ENCODE data around the gene PDGFD. TPM values are rescaled to one million over a fixed set of nuclear protein-coding genes. Genes with fewer than 3 reads are reported as not detected.

The PDGFD gene
- total and polyA plus RNA-seq, 2 donors (not counting 3 experiments of a cell fraction or from before 2014, with no cell fraction given), result 6.3 to 13.1 TPM

DNA sequence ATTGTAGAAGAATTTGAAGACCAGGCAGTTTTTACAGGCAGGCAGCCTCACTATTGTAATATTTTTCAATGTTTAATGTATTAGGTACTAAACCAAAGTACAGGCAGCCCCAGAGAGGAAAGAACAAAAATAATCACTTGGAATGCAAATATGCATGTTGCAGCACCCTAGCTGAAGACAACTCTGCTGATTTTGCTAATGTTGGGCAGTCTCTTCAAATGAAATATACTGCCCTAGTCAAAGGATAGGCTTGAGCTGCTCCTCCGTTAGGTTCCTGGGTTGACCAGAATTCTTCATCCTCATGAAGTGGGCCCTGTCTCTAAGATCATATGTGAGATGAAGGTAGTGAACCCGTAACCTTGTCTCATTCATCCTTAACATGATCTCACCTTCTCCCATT is 280.7 kb downstream of the PDGFD start:
- Histone ChIP-seq H3K27me3 (ENCODE audit: control insufficient read depth in 2 of 2, insufficient read depth in 2 of 2, low read length in 2 of 2) (no peaks in the 10 kb centered on the region), H3K27ac (ENCODE audit: insufficient read depth, low read depth, low read length) (no peak overlapping the region), H3K9me1 (replicated peaks; ENCODE audit: control insufficient read depth, extremely low read depth, insufficient read depth, low read length) (no peaks in the 10 kb centered on the region), H2AFZ (ENCODE audit: low read depth, low read length) (no peak overlapping the region), H3K4me3 (replicated peaks in 1 of 3; ENCODE audit: insufficient read depth in 1 of 3, low read depth in 1 of 3, low read length in 3 of 3) (no peak overlapping the region), H3K9me3 (replicated peaks; ENCODE audit: control insufficient read depth, insufficient read depth, low read length) (no peaks in the 10 kb centered on the region), H3K4me1 (ENCODE audit: control insufficient read depth, extremely low read depth, insufficient read depth, low read length) (no peaks in the 10 kb centered on the region), H3K4me2 (ENCODE audit: insufficient read depth, low read length) (no peak overlapping the region), H3K9ac (replicated peaks; ENCODE audit: extremely low read depth, insufficient read depth, low read length) (no peak overlapping the region), H3K36me3 (ENCODE audit: control insufficient read depth in 2 of 2, extremely low read depth in 1 of 2, insufficient read depth in 2 of 2, low read length in 2 of 2) (no peaks in the 10 kb centered on the region), H4K20me1 (replicated peaks; ENCODE audit: control insufficient read depth, extremely low read depth, insufficient read depth, low read length) (no peaks in the 10 kb centered on the region), H3K79me2 (ENCODE audit: control insufficient read depth, insufficient read depth, low read length) (no peaks in the 10 kb centered on the region)
- FAIRE-seq, result no peak
- DNase-seq (ENCODE audit: low read depth, low spot score), result no peak
- POLR2A ChIA-PET, result no interaction called here
- CTCF ChIA-PET, result no interaction called here
- intact Hi-C loops (cut with micrococcal nuclease) (no loop called here), dilution Hi-C loops (cut with MboI; ENCODE audit: extremely low pct_ligation_motif_present, low sequenced_read_pairs) (no loop called here)
- TF ChIP-seq JUN (IDR thresholded peaks at IDR 0.05; ENCODE audit: borderline replicate concordance, insufficient read depth, insufficient read length, low read depth) (no peak), POLR2AphosphoS5 (IDR thresholded peaks at IDR 0.05; ENCODE audit: insufficient read depth, low read depth, low read length) (no peak), FOS (IDR thresholded peaks at IDR 0.05; ENCODE audit: borderline replicate concordance, insufficient read depth, low read length) (no peak), GATA2 (IDR thresholded peaks at IDR 0.05; ENCODE audit: insufficient read depth, insufficient read length, low read depth, low read length) (no peak)
- TF ChIP-seq, protein P1, sequence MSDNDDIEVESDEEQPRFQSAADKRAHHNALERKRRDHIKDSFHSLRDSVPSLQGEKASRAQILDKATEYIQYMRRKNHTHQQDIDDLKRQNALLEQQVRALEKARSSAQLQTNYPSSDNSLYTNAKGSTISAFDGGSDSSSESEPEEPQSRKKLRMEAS (IDR thresholded peaks at IDR 0.05; ENCODE audit: insufficient read depth, insufficient read length), result no peak
- no TSS peak for BruUV-seq (replicated peaks)

DNA sequence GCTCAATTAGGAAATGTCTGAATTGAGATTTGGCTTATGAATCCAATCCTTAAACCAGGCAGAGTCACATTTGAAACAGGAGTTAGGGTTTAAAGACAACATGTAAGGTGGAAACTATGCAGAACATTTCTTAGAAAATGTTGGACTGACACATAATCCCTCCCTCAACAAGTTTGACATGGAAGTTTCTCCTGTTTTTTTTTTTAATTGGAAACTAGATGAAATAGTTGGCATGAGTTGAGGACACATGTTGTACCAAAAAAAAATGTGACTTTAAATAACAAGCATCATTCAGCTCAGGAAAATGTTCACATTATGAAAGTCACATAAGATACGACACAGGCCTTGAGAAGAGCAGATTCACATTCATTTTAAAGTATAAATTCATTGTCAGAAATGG is 282.4 kb downstream of the PDGFD start:
- CTCF ChIA-PET, result no interaction called here
- Histone ChIP-seq H3K27ac (ENCODE audit: insufficient read depth, low read depth, low read length) (no peak overlapping the region), H4K20me1 (replicated peaks; ENCODE audit: control insufficient read depth, extremely low read depth, insufficient read depth, low read length) (no peaks in the 10 kb centered on the region), H3K4me2 (ENCODE audit: insufficient read depth, low read length) (no peak overlapping the region), H3K9ac (replicated peaks; ENCODE audit: extremely low read depth, insufficient read depth, low read length) (no peak overlapping the region), H3K79me2 (ENCODE audit: control insufficient read depth, insufficient read depth, low read length) (no peaks in the 10 kb centered on the region), H3K4me3 (replicated peaks in 1 of 3; ENCODE audit: insufficient read depth in 1 of 3, low read depth in 1 of 3, low read length in 3 of 3) (no peak overlapping the region), H3K9me1 (replicated peaks; ENCODE audit: control insufficient read depth, extremely low read depth, insufficient read depth, low read length) (no peaks in the 10 kb centered on the region), H3K9me3 (replicated peaks; ENCODE audit: control insufficient read depth, insufficient read depth, low read length) (no peaks in the 10 kb centered on the region), H3K27me3 (ENCODE audit: control insufficient read depth in 2 of 2, insufficient read depth in 2 of 2, low read length in 2 of 2) (no peaks in the 10 kb centered on the region), H3K4me1 (ENCODE audit: control insufficient read depth, extremely low read depth, insufficient read depth, low read length) (no peaks in the 10 kb centered on the region), H2AFZ (ENCODE audit: low read depth, low read length) (no peak overlapping the region), H3K36me3 (ENCODE audit: control insufficient read depth in 2 of 2, extremely low read depth in 1 of 2, insufficient read depth in 2 of 2, low read length in 2 of 2) (no peaks in the 10 kb centered on the region)
- FAIRE-seq, result no peak
- POLR2A ChIA-PET, result no interaction called here
- dilution Hi-C loops (cut with MboI; ENCODE audit: extremely low pct_ligation_motif_present, low sequenced_read_pairs) (no loop called here), intact Hi-C loops (cut with micrococcal nuclease) (no loop called here)
- BruUV-seq (replicated peaks), result no TSS peak
- no peak for DNase-seq (ENCODE audit: low read depth, low spot score)
- TF ChIP-seq FOS (IDR thresholded peaks at IDR 0.05; ENCODE audit: borderline replicate concordance, insufficient read depth, low read length) (no peak), POLR2A (IDR thresholded peaks at IDR 0.05; ENCODE audit: low read depth, low read length) (no peak), MYC (IDR thresholded peaks at IDR 0.05; ENCODE audit: low read depth, low read length) (no peak), JUN (IDR thresholded peaks at IDR 0.05; ENCODE audit: borderline replicate concordance, insufficient read depth, insufficient read length, low read depth) (no peak), POLR2AphosphoS5 (IDR thresholded peaks at IDR 0.05; ENCODE audit: insufficient read depth, low read depth, low read length) (no peak), GATA2 (IDR thresholded peaks at IDR 0.05; ENCODE audit: insufficient read depth, insufficient read length, low read depth, low read length) (no peak), EZH2 (IDR thresholded peaks at IDR 0.05; ENCODE audit: borderline replicate concordance, low read depth, low read length, severe bottlenecking) (no peak)
- TF ChIP-seq, protein P1 (IDR thresholded peaks at IDR 0.05; ENCODE audit: insufficient read depth, insufficient read length), result no peak
- TF ChIP-seq, protein P2, sequence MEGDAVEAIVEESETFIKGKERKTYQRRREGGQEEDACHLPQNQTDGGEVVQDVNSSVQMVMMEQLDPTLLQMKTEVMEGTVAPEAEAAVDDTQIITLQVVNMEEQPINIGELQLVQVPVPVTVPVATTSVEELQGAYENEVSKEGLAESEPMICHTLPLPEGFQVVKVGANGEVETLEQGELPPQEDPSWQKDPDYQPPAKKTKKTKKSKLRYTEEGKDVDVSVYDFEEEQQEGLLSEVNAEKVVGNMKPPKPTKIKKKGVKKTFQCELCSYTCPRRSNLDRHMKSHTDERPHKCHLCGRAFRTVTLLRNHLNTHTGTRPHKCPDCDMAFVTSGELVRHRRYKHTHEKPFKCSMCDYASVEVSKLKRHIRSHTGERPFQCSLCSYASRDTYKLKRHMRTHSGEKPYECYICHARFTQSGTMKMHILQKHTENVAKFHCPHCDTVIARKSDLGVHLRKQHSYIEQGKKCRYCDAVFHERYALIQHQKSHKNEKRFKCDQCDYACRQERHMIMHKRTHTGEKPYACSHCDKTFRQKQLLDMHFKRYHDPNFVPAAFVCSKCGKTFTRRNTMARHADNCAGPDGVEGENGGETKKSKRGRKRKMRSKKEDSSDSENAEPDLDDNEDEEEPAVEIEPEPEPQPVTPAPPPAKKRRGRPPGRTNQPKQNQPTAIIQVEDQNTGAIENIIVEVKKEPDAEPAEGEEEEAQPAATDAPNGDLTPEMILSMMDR (IDR thresholded peaks at IDR 0.05; ENCODE audit: extremely low read depth in 1 of 2, insufficient read depth in 1 of 2, low read depth in 1 of 2, low read length in 2 of 2), result no peak

All from endothelial cell of umbilical vein (primary cell).